H9 (cell line): ENCODE data around the gene LDB2. TPM values are rescaled to one million over a fixed set of nuclear protein-coding genes. Genes with fewer than 3 reads are reported as not detected.

Source experiments
- DNase-seq: peaks from one replicate; pipeline ENCODE4 v3.0.0-alpha.2; 2017
- H2AFZ ChIP-seq: one replicate; pipeline ENCODE4 v1.6.1; 2013; ENCODE audit warnings: mild to moderate bottlenecking, low read length, control low read depth, moderate library complexity
- H2AK5ac ChIP-seq: 2 replicates; pipeline ENCODE4 v1.6.1; 2013; ENCODE audit warnings: low read length, control low read depth, mixed read lengths; ENCODE audit not compliant: insufficient read length
- H2BK120ac ChIP-seq: one replicate; pipeline ENCODE4 v1.6.1; 2013; ENCODE audit warnings: low read depth, mild to moderate bottlenecking, low read length, control low read depth, inconsistent platforms; ENCODE audit not compliant: poor library complexity, severe bottlenecking
- H2BK12ac ChIP-seq: 2 replicates; pipeline ENCODE4 v1.6.1; 2013; ENCODE audit warnings: low read length, control low read depth, mixed read lengths, low read depth; ENCODE audit not compliant: insufficient read length
- H2BK15ac ChIP-seq: 2 replicates; pipeline ENCODE4 v1.6.1; 2013; ENCODE audit warnings: low read depth, low read length, control low read depth
- H2BK20ac ChIP-seq: one replicate; pipeline ENCODE4 v1.6.1; 2013; ENCODE audit warnings: low read depth, mild to moderate bottlenecking, low read length, control low read depth, inconsistent platforms; ENCODE audit not compliant: poor library complexity, severe bottlenecking
- H2BK5ac ChIP-seq: 2 replicates; pipeline ENCODE4 v1.6.1; 2013; ENCODE audit warnings: low read length, control low read depth, mixed read lengths; ENCODE audit not compliant: insufficient read length
- H3K14ac ChIP-seq: 2 replicates; pipeline ENCODE4 v1.6.1; 2013; ENCODE audit warnings: low read length, control low read depth; ENCODE audit not compliant: insufficient read depth
- H3K18ac ChIP-seq: 2 replicates; pipeline ENCODE4 v1.6.1; 2013; ENCODE audit warnings: low read depth, mild to moderate bottlenecking, mixed read lengths, low read length, control low read depth; ENCODE audit not compliant: insufficient read length
- H3K23ac ChIP-seq: 2 replicates; pipeline ENCODE4 v1.6.1; 2013; ENCODE audit warnings: low read length, control low read depth, mixed read lengths, low read depth; ENCODE audit not compliant: insufficient read length
- H3K23me2 ChIP-seq: 2 replicates; pipeline ENCODE4 v1.6.1; 2013; ENCODE audit warnings: low read depth, mild to moderate bottlenecking, mixed read lengths, low read length, control low read depth; ENCODE audit not compliant: insufficient read length, poor library complexity, severe bottlenecking
- H3K27ac ChIP-seq: 2 replicates; pipeline ENCODE4 v1.5.1; 2013; ENCODE audit warnings: low read length, control low read depth, mixed read lengths, low read depth; ENCODE audit not compliant: insufficient read length
- H3K27me3 ChIP-seq: 2 replicates; pipeline ENCODE4 v1.6.1; 2013; ENCODE audit warnings: low read length, control low read depth, inconsistent platforms; ENCODE audit not compliant: insufficient read depth
- H3K4ac ChIP-seq: 2 replicates; pipeline ENCODE4 v1.6.1; 2013; ENCODE audit warnings: low read depth, mild to moderate bottlenecking, control low read depth, inconsistent platforms, low read length, moderate library complexity
- H3K4me1 ChIP-seq: 2 replicates; pipeline ENCODE4 v1.6.1; 2013; ENCODE audit warnings: low read length, control low read depth, inconsistent platforms; ENCODE audit not compliant: insufficient read depth
- H3K4me2 ChIP-seq: 2 replicates; pipeline ENCODE4 v1.6.1; 2013; ENCODE audit warnings: low read length, control low read depth, mixed read lengths; ENCODE audit not compliant: insufficient read length, insufficient read depth
- H3K56ac ChIP-seq: 2 replicates; pipeline ENCODE4 v1.6.1; 2013; ENCODE audit warnings: low read depth, mild to moderate bottlenecking, mixed read lengths, low read length, control low read depth; ENCODE audit not compliant: insufficient read length
- H3K79me1 ChIP-seq: 2 replicates; pipeline ENCODE4 v1.6.1; 2013; ENCODE audit warnings: low read depth, mild to moderate bottlenecking, moderate library complexity, low read length, control low read depth, inconsistent platforms; ENCODE audit not compliant: insufficient read depth, poor library complexity, severe bottlenecking
- H3K79me2 ChIP-seq: 2 replicates; pipeline ENCODE4 v1.6.1; 2013; ENCODE audit warnings: low read length, control low read depth, inconsistent platforms; ENCODE audit not compliant: insufficient read depth
- H3K9ac ChIP-seq: 2 replicates; pipeline ENCODE4 v1.6.1; 2013; ENCODE audit warnings: low read length, control low read depth, mixed read lengths; ENCODE audit not compliant: insufficient read length; ENCODE audit errors: extremely low read depth
- H3K9me3 ChIP-seq: one replicate; pipeline ENCODE4 v1.6.1; 2013; ENCODE audit warnings: low read depth, low read length, inconsistent platforms; ENCODE audit not compliant: control insufficient read depth
- H3T11ph ChIP-seq: one replicate; pipeline ENCODE4 v1.6.1; 2013; ENCODE audit warnings: mild to moderate bottlenecking, low read length, control low read depth, inconsistent platforms
- H4K20me1 ChIP-seq: one replicate; pipeline ENCODE4 v1.6.1; 2013; ENCODE audit not compliant: control insufficient read depth, insufficient read length, insufficient read depth
- H4K5ac ChIP-seq: 2 replicates; pipeline ENCODE4 v1.6.1; 2013; ENCODE audit warnings: low read depth, mild to moderate bottlenecking, mixed read lengths, low read length, control low read depth; ENCODE audit not compliant: insufficient read length
- H4K8ac ChIP-seq: replicated peaks from 2 replicates; pipeline ENCODE4 v1.6.1; 2013; ENCODE audit warnings: low read length, control low read depth, mixed read lengths, low read depth; ENCODE audit not compliant: insufficient read length
- H4K91ac ChIP-seq: 2 replicates; pipeline ENCODE4 v1.6.1; 2013; ENCODE audit warnings: low read depth, mild to moderate bottlenecking, moderate library complexity, mixed read lengths, low read length, control low read depth; ENCODE audit not compliant: insufficient read length
- H3K27ac Mint-ChIP-seq, 3 experiments: 2 replicates in 2 of 3; 3 replicates in 1 of 3; pipeline ENCODE4 v1.8.0; 2020 to 2021; ENCODE audit warnings: mixed read lengths in 3 of 3, mild to moderate bottlenecking in 1 of 3, moderate library complexity in 1 of 3
- H3K27me3 Mint-ChIP-seq: 2 replicates; pipeline ENCODE4 v1.8.0; 2021; ENCODE audit warnings: low read depth, mild to moderate bottlenecking, moderate library complexity, mixed read lengths
- H3K36me3 Mint-ChIP-seq, 3 experiments: 2 replicates in 2 of 3; 3 replicates in 1 of 3; pipeline ENCODE4 v1.8.0; 2020 to 2021; ENCODE audit warnings: low read depth in 3 of 3, mixed read lengths in 3 of 3; ENCODE audit not compliant: insufficient read depth in 1 of 3
- H3K4me1 Mint-ChIP-seq, 2 experiments: 2 replicates each; pipeline ENCODE4 v1.8.0; 2020; ENCODE audit warnings: mixed read lengths in 2 of 2
- H3K4me3 Mint-ChIP-seq, 2 experiments: 2 replicates in 1 of 2; 3 replicates in 1 of 2; pipeline ENCODE4 v1.8.0; 2020 to 2021; ENCODE audit warnings: mild to moderate bottlenecking in 2 of 2, mixed read lengths in 2 of 2, moderate library complexity in 1 of 2
- H3K9me3 Mint-ChIP-seq, 2 experiments: 2 replicates in 1 of 2; 3 replicates in 1 of 2; pipeline ENCODE4 v1.8.0; 2020; ENCODE audit warnings: mild to moderate bottlenecking in 2 of 2, mixed read lengths in 2 of 2, moderate library complexity in 1 of 2
- WGBS: extraction: QIAGEN DNeasy Blood & Tissue Kit; methylation state at CpG from one replicate; pipeline ENCODE4 v1.1.7; 2013; ENCODE audit warnings: missing lambda C conversion rate, low lambda C conversion rate, mixed read lengths; ENCODE audit not compliant: insufficient read length; ENCODE audit errors: extremely low coverage; 5-methylcytosine and 5-hydroxymethylcytosine counted together
- total RNA-seq: library from RNA; stranded (reverse); gene quantifications from 2 replicates; pipeline ENCODE4 v1.2.1, GENCODE V29; 2021
- TF ChIP-seq, protein P1 (sequence below): fragments of 200-600 bp; sonication (generic); conservative IDR thresholded peaks from 3 replicates; pipeline ENCODE4 v1.8.0; 2021; ENCODE audit warnings: antibody characterized with exemption, mild to moderate bottlenecking

LDB2 gene
- total RNA-seq, 1 experiment from 2014 or later, result 22.5 TPM

DNA sequence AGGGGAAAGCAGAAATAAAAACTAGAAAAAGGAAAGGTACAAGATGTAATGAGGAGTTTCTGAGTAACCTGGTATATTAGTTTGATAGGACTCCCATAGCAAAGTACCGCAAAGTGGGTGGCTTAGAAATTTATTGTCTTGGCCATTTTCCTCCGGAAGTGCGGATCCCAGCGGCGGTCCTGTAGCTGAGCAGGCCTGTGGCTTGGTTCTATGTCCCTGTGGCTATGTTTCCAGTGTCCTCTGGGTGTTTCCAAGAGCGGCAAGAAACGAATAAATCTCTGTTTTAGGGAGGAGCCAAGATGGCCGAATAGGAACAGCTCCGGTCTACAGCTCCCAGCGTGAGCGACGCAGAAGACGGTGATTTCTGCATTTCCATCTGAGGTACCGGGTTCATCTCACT lies 44.0 kb upstream of the LDB2 start:
- Histone ChIP-seq H3K23me2 (no peaks in the 10 kb centered on the region), H3K79me1 (no peaks in the 10 kb centered on the region), H2BK15ac (no peak overlapping the region), H2BK120ac (no peak overlapping the region), H3K9me3 (no peaks in the 10 kb centered on the region), H4K5ac (no peak overlapping the region), H3K27ac (no peak overlapping the region), H3T11ph (no peak overlapping the region), H2AFZ (no peak overlapping the region), H3K18ac (peak overlapping the region; percentile 40), H4K91ac (no peak overlapping the region), H2AK5ac (no peak overlapping the region), H3K14ac (no peak overlapping the region), H3K4me1 (peaks cover 6% of the 10 kb centered on the region; the same call in 1 of the 2 replicates), H2BK12ac (no peak overlapping the region), H3K79me2 (no peaks in the 10 kb centered on the region), H3K4me2 (no peak overlapping the region), H2BK20ac (no peak overlapping the region), H3K56ac (no peak overlapping the region), H2BK5ac (no peak overlapping the region), H3K9ac (no peak overlapping the region), H4K20me1 (no peaks in the 10 kb centered on the region), H3K4ac (no peak overlapping the region), H4K8ac (no peak overlapping the region), H3K27me3 (no peaks in the 10 kb centered on the region), H3K23ac (no peak overlapping the region)
- TF ChIP-seq, protein P1, sequence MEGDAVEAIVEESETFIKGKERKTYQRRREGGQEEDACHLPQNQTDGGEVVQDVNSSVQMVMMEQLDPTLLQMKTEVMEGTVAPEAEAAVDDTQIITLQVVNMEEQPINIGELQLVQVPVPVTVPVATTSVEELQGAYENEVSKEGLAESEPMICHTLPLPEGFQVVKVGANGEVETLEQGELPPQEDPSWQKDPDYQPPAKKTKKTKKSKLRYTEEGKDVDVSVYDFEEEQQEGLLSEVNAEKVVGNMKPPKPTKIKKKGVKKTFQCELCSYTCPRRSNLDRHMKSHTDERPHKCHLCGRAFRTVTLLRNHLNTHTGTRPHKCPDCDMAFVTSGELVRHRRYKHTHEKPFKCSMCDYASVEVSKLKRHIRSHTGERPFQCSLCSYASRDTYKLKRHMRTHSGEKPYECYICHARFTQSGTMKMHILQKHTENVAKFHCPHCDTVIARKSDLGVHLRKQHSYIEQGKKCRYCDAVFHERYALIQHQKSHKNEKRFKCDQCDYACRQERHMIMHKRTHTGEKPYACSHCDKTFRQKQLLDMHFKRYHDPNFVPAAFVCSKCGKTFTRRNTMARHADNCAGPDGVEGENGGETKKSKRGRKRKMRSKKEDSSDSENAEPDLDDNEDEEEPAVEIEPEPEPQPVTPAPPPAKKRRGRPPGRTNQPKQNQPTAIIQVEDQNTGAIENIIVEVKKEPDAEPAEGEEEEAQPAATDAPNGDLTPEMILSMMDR, result no peak
- H3K27me3 Mint-ChIP-seq, result no peaks in the 10 kb centered on the region
- peaks cover 6 to 7% of the 10 kb centered on the region in 2 experiments for H3K9me3 Mint-ChIP-seq
- H3K4me1 Mint-ChIP-seq, result peaks cover 12 to 13% of the 10 kb centered on the region in 2 experiments
- H3K4me3 Mint-ChIP-seq, result peak overlapping the region in 1 of 2 experiments; percentile 50; a peak in 2 of 5 replicates
- H3K27ac Mint-ChIP-seq, result peak overlapping the region in 2 of 3 experiments; percentile 36 to 90; a peak in 2 of 7 replicates
- peaks cover 2 to 7% (median 6%) of the 10 kb centered on the region in 3 experiments; a peak in 5 of 7 replicates for H3K36me3 Mint-ChIP-seq
- no peak for DNase-seq
- WGBS, result no CpG with 5 or more reads among the region's 14 CpGs
